GM18909 (cell line): ENCODE measurements around the gene PSMA7.

ENCODE experiments used
- ATAC-seq: cut with Tn5 transposase; IDR thresholded peaks from one replicate; pipeline ENCODE4 v1.9.1; 2021; ENCODE audit warnings: mild to moderate bottlenecking; ENCODE audit not compliant: unreplicated experiment, poor library complexity

The PSMA7 gene

GRCh38 chr20:62103508-62104233 is 39.5 kb downstream of the PSMA7 start:
- ATAC-seq = no peak

- ATAC-seq = no peak
Observed at GRCh38 chr20:62101078-62101477, 42.1 kb downstream of the PSMA7 start.

GRCh38 chr20:62097881-62098407 is 45.2 kb downstream of the PSMA7 start:
- no peak for ATAC-seq

GRCh38 chr20:62096421-62097380 is 46.5 kb downstream of the PSMA7 start:
- ATAC-seq = no peak

GRCh38 chr20:62089393-62089792 is 53.8 kb downstream of the PSMA7 start:
- no peak for ATAC-seq

GRCh38 chr20:62088258-62089127 is 54.7 kb downstream of the PSMA7 start:
- no peak for ATAC-seq

GRCh38 chr20:62087632-62088031 is 55.6 kb downstream of the PSMA7 start:
- no peak for ATAC-seq

GRCh38 chr20:62087227-62087626 is 56.0 kb downstream of the PSMA7 start:
- no peak for ATAC-seq
